ENCODE data around the gene LGALS9.
"Not testable (repeated sequence)": the region's sequence is repeated elsewhere in the genome, so short reads cannot be mapped to it uniquely, and the experiment has no call there.

LGALS9 gene

DNA sequence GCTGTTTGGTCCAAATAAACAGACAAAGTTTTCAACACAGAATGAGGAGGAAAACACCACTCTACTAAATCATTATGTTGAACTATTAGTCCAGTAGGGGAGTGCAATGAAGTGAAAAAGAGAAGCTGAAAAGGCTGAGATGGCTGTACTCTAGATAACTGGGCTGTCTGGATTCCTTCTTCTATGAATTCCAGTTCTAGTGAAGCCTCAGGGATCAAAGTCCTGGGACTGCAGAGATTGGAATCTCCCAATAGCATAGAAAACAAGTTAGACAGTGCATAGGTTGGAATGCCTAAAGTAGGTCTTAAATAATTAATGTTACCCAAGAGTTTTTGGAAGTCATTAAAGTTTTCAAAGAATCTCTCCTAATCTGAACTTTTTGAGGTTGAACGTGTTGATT is 59.9 kb downstream of the LGALS9 start:
- no peak for DNase-seq (ENCODE audit: low spot score)

DNA sequence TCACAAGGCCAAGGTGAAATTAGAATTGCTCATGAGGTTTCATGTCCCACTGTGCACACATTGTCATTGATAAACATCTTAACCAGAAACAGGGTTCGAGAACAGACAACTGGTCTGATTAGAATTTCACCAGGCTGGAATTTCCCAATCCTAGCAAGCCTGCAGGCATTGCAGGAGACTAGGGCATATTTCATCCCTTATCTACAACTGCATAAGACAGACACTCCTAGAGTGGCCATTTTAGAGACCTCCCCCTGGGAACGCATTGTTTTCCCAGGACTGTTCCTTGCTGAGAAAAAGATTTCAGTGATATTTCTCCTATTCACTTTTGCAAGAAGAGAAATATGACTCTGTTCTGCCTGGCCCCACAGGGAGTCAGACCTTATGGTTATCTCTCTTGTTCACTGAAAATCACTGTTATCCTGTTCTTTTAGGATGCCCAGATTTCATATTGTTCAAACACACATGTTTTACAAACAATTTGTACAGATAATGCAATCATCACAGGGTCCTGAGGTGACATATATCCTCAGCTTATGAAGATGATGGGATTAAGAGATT is 64.3 kb downstream of the LGALS9 start:
- not testable (repeated sequence) for DNase-seq (ENCODE audit: low spot score)

Data from globus pallidus (tissue), 1 donor.